OCI-LY1 (cell line): ENCODE results near the gene HS3ST5.
"Not testable (repeated sequence)": the region's sequence is repeated elsewhere in the genome, so short reads cannot be mapped to it uniquely, and the experiment has no call there.

Experiments used
- H2AFZ ChIP-seq: fragments of 200-600 bp; sonication (generic), shearing (Covaris generic); 2 replicates; pipeline ENCODE4 v1.6.0; 2014; ENCODE audit warnings: antibody characterized with exemption, mild to moderate bottlenecking, low read length
- H3F3A ChIP-seq: fragments of 200-600 bp; sonication (generic), shearing (Covaris generic); 2 replicates; pipeline ENCODE4 v1.6.0; 2014; ENCODE audit warnings: mild to moderate bottlenecking, antibody characterized with exemption, low read length, moderate library complexity; ENCODE audit not compliant: insufficient read depth
- H3K27ac ChIP-seq: fragments of 200-600 bp; sonication (generic); 2 replicates; pipeline ENCODE4 v1.5.1; 2014; ENCODE audit warnings: low read length, mixed run types, mild to moderate bottlenecking, low read depth; ENCODE audit not compliant: poor library complexity, severe bottlenecking
- H3K27me3 ChIP-seq: fragments of 200-600 bp; sonication (generic); 2 replicates; pipeline ENCODE4 v1.6.0; 2014; ENCODE audit warnings: antibody characterized with exemption, mild to moderate bottlenecking, low read length, moderate library complexity; ENCODE audit not compliant: insufficient read depth
- H3K36me3 ChIP-seq: fragments of 200-600 bp; sonication (generic); 2 replicates; pipeline ENCODE4 v1.6.1; 2014; ENCODE audit warnings: mild to moderate bottlenecking, antibody characterized with exemption, low read length, moderate library complexity, mixed read lengths; ENCODE audit not compliant: insufficient read depth
- H3K4me1 ChIP-seq: fragments of 200-600 bp; sonication (generic); 2 replicates; pipeline ENCODE4 v1.5.1; 2014; ENCODE audit warnings: mild to moderate bottlenecking, low read length, moderate library complexity; ENCODE audit not compliant: insufficient read depth, severe bottlenecking
- H3K4me2 ChIP-seq: fragments of 200-600 bp; sonication (generic), shearing (Covaris generic); 2 replicates; pipeline ENCODE4 v1.6.1; 2014; ENCODE audit warnings: low read length
- H3K4me3 ChIP-seq: fragments of 200-600 bp; sonication (generic); 2 replicates; pipeline ENCODE4 v1.5.1; 2014; ENCODE audit warnings: low read length, low read depth, mild to moderate bottlenecking, mixed read lengths; ENCODE audit not compliant: poor library complexity, severe bottlenecking
- H3K79me2 ChIP-seq: fragments of 200-600 bp; shearing (Covaris generic); 2 replicates; pipeline ENCODE4 v1.6.1; 2016; ENCODE audit warnings: mixed run types, low read length, mixed read lengths; ENCODE audit not compliant: insufficient read depth
- H3K9ac ChIP-seq: fragments of 200-600 bp; sonication (generic), shearing (Covaris generic); 2 replicates; pipeline ENCODE4 v1.6.1; 2014; ENCODE audit warnings: mild to moderate bottlenecking, low read length, mixed read lengths
- H3K9me2 ChIP-seq: fragments of 200-600 bp; sonication (generic), shearing (Covaris generic); 2 replicates; pipeline ENCODE4 v1.6.1; 2014; ENCODE audit warnings: low read depth, mild to moderate bottlenecking, low read length, mixed read lengths
- H3K9me3 ChIP-seq: fragments of 200-600 bp; shearing (Covaris generic); 2 replicates; pipeline ENCODE4 v1.6.1; 2014; ENCODE audit warnings: low read length, mixed read lengths
- H4K20me1 ChIP-seq: fragments of 200-600 bp; sonication (generic), shearing (Covaris generic); 2 replicates; pipeline ENCODE4 v1.6.0; 2016; ENCODE audit warnings: mild to moderate bottlenecking, low read length; ENCODE audit not compliant: insufficient read depth
- EZH2 ChIP-seq: fragments of 200-600 bp; sonication (generic), shearing (Covaris generic); IDR thresholded peaks from 2 replicates; pipeline ENCODE4 v1.8.0; 2017; ENCODE audit warnings: borderline replicate concordance, mixed run types, mild to moderate bottlenecking, antibody characterized with exemption, low read length, moderate library complexity, mixed read lengths
- TF ChIP-seq, protein P1 (sequence below): fragments of 200-600 bp; sonication (generic), shearing (Covaris generic); IDR thresholded peaks from 2 replicates; pipeline ENCODE4 v1.5.1; 2017; ENCODE audit warnings: mild to moderate bottlenecking, antibody characterized with exemption, low read length, moderate library complexity, mixed read lengths

HS3ST5 gene

GRCh38 chr6:114315831-114316595 lies 26.8 kb downstream of the HS3ST5 start:
- Histone ChIP-seq H3K27ac (no peak overlapping the region), H2AFZ (no peak overlapping the region), H3K79me2 (no peaks in the 10 kb centered on the region), H3K9me2 (no peaks in the 10 kb centered on the region), H3K4me2 (no peak overlapping the region), H3K4me3 (no peak overlapping the region), H4K20me1 (no peaks in the 10 kb centered on the region), H3K36me3 (no peaks in the 10 kb centered on the region), H3F3A (no peaks in the 10 kb centered on the region), H3K27me3 (no peaks in the 10 kb centered on the region), H3K4me1 (no peaks in the 10 kb centered on the region), H3K9ac (no peak overlapping the region), H3K9me3 (no peaks in the 10 kb centered on the region)
- TF ChIP-seq, protein P1, sequence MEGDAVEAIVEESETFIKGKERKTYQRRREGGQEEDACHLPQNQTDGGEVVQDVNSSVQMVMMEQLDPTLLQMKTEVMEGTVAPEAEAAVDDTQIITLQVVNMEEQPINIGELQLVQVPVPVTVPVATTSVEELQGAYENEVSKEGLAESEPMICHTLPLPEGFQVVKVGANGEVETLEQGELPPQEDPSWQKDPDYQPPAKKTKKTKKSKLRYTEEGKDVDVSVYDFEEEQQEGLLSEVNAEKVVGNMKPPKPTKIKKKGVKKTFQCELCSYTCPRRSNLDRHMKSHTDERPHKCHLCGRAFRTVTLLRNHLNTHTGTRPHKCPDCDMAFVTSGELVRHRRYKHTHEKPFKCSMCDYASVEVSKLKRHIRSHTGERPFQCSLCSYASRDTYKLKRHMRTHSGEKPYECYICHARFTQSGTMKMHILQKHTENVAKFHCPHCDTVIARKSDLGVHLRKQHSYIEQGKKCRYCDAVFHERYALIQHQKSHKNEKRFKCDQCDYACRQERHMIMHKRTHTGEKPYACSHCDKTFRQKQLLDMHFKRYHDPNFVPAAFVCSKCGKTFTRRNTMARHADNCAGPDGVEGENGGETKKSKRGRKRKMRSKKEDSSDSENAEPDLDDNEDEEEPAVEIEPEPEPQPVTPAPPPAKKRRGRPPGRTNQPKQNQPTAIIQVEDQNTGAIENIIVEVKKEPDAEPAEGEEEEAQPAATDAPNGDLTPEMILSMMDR = no peak
- no peak for TF ChIP-seq EZH2

DNA sequence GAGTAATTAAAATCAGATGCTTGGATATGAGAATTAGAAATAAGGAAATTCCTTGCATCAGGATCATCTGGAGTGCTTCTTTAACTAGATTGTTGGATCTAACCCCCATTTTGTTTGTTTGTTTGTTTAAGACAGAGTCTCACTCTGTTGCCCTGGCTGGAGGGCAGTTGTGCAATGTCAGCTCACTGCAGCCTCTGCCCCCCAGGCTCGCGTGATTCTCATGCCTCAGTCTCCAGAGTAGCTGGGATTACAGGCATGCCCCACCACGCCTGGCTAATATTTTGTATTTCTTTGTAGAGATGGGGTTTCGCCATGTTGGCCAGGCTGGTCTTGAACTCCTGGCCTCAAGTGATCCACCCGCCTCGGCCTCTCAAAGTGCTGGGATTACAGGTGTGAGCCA lies 29.0 kb downstream of the HS3ST5 start:
- H3K27ac ChIP-seq = not testable (repeated sequence)

DNA sequence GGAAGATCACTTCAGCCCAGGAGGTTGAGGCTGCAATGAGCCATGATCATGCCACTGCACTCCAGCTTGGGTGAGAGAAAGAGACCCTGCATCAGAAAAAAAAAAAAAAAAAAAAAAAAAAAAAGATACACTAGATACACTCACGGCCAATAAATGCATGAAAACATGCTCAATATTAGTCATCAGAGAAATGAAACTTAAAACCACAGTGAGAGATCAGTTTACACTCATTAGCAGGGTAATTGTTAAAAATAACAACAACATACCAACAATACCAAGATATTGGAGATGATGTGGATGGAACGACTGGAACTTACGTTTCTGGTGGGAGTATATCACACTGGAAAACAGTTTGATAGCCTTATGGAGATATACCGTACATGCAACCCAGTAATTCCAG lies 29.9 kb downstream of the HS3ST5 start:
- Histone ChIP-seq H3K9me2 (no peaks in the 10 kb centered on the region), H3K27me3 (no peaks in the 10 kb centered on the region), H4K20me1 (no peaks in the 10 kb centered on the region), H2AFZ (no peak overlapping the region), H3F3A (no peaks in the 10 kb centered on the region), H3K4me3 (no peak overlapping the region), H3K9ac (no peak overlapping the region), H3K4me2 (no peak overlapping the region), H3K79me2 (no peaks in the 10 kb centered on the region), H3K27ac (no peak overlapping the region), H3K9me3 (no peaks in the 10 kb centered on the region), H3K4me1 (no peaks in the 10 kb centered on the region), H3K36me3 (no peaks in the 10 kb centered on the region)
- TF ChIP-seq EZH2 = no peak
- TF ChIP-seq, protein P1 = no peak

More for the DNA sequence above, 29.0 kb downstream of the HS3ST5 start:
- not testable (repeated sequence) for H3K9me3 ChIP-seq, H3K27me3 ChIP-seq, H3K79me2 ChIP-seq, H3K9me2 ChIP-seq, H3K4me3 ChIP-seq, H2AFZ ChIP-seq, H4K20me1 ChIP-seq, H3K4me1 ChIP-seq, H3K4me2 ChIP-seq, H3F3A ChIP-seq, H3K9ac ChIP-seq, H3K36me3 ChIP-seq

- Histone ChIP-seq H2AFZ (no peak overlapping the region), H3K4me2 (no peak overlapping the region), H3K9ac (no peak overlapping the region), H3K27me3 (no peaks in the 10 kb centered on the region), H3K27ac (no peak overlapping the region), H3F3A (no peaks in the 10 kb centered on the region), H3K9me2 (no peaks in the 10 kb centered on the region), H3K36me3 (no peaks in the 10 kb centered on the region), H3K4me3 (no peak overlapping the region), H3K79me2 (no peaks in the 10 kb centered on the region), H3K4me1 (no peaks in the 10 kb centered on the region), H3K9me3 (no peaks in the 10 kb centered on the region), H4K20me1 (no peaks in the 10 kb centered on the region)
- TF ChIP-seq EZH2 = no peak
- TF ChIP-seq, protein P1 = no peak
These were observed 32.8 kb downstream of the HS3ST5 start for GRCh38 chr6:114310053-114310452.
